HEK293 (cell line): Measurements from ENCODE around the gene TMEM164.

Experiments
- CTCF ChIA-PET: fragments of 350-600 bp; formaldehyde crosslinking; extraction: SDS; loops from one replicate; lab custom pipeline; 2021; ENCODE audit warnings: antibody characterized with exemption; lab: Yijun Ruan, JAX
- POLR2A ChIA-PET: fragments of 300-600 bp; formaldehyde crosslinking; extraction: SDS; loops from one replicate; lab custom pipeline; 2020; ENCODE audit warnings: antibody characterized with exemption, inconsistent platforms; lab: Yijun Ruan, JAX
- H3K27ac ChIP-seq: fragments of 200-500 bp; sonication (Bioruptor generic); 2 replicates; pipeline ENCODE4 v1.5.1; 2014; ENCODE audit warnings: low read depth, low read length, control low read depth, inconsistent platforms; ENCODE audit errors: extremely low read depth
- H3K36me3 ChIP-seq, 2 experiments: fragments of 200-500 bp in 1 of 2; sonication (Bioruptor generic) in 1 of 2; 1 replicate in 1 of 2; 2 replicates in 1 of 2; pipeline ENCODE4 v1.5.1; 2014 to 2017; ENCODE audit warnings: inconsistent platforms in 2 of 2, low read length in 2 of 2; ENCODE audit not compliant: control insufficient read depth in 2 of 2, insufficient read depth in 1 of 2
- H3K4me1 ChIP-seq: fragments of 200-500 bp; sonication (Bioruptor generic); 2 replicates; pipeline ENCODE4 v1.5.1; 2014; ENCODE audit warnings: mild to moderate bottlenecking, low read length, inconsistent platforms; ENCODE audit not compliant: control insufficient read depth, insufficient read depth
- H3K4me3 ChIP-seq: 2 replicates; pipeline ENCODE4 v1.5.1; 2011; ENCODE audit warnings: low read depth, mild to moderate bottlenecking, control low read depth, low read length, moderate library complexity
- H3K9me3 ChIP-seq: fragments of 200-500 bp; sonication (Bioruptor generic); 2 replicates; pipeline ENCODE4 v1.5.1; 2014; ENCODE audit warnings: low read depth, low read length, inconsistent platforms; ENCODE audit not compliant: control insufficient read depth, insufficient read depth
- EGR2 ChIP-seq: fragments of 450-650 bp; formaldehyde crosslinking; IDR thresholded peaks from 2 replicates; pipeline ENCODE4 v1.5.1; 2016; ENCODE audit warnings: low read depth, missing biosample characterization, missing genetic modification characterization
- GLIS1 ChIP-seq: fragments of 450-650 bp; formaldehyde crosslinking; IDR thresholded peaks from 2 replicates; pipeline ENCODE4 v1.5.1; 2016; ENCODE audit warnings: missing biosample characterization, missing genetic modification characterization
- OSR2 ChIP-seq: fragments of 450-650 bp; formaldehyde crosslinking; IDR thresholded peaks from 2 replicates; pipeline ENCODE4 v1.5.1; 2016; ENCODE audit warnings: missing biosample characterization, missing genetic modification characterization
- RBAK ChIP-seq: fragments of 450-650 bp; formaldehyde crosslinking; IDR thresholded peaks from 2 replicates; pipeline ENCODE4 v1.5.1; 2016; ENCODE audit warnings: missing biosample characterization, missing genetic modification characterization
- ZBTB7A ChIP-seq: fragments of 450-650 bp; formaldehyde crosslinking; IDR thresholded peaks from 2 replicates; pipeline ENCODE4 v1.5.1; 2016; ENCODE audit warnings: low read depth, missing biosample characterization, missing genetic modification characterization
- ZFHX2 ChIP-seq: fragments of 450-650 bp; formaldehyde crosslinking; conservative IDR thresholded peaks from 2 replicates; pipeline ENCODE4 v1.5.1; 2016; ENCODE audit warnings: missing biosample characterization, missing genetic modification characterization
- ZNF114 ChIP-seq: fragments of 450-650 bp; formaldehyde crosslinking; IDR thresholded peaks from 2 replicates; pipeline ENCODE4 v1.5.0; 2017; ENCODE audit warnings: missing biosample characterization, missing genetic modification characterization
- ZNF292 ChIP-seq: fragments of 450-650 bp; formaldehyde crosslinking; IDR thresholded peaks from 2 replicates; pipeline ENCODE4 v1.5.1; 2016; ENCODE audit warnings: low read depth, missing biosample characterization, missing genetic modification characterization, borderline replicate concordance
- ZNF311 ChIP-seq: fragments of 450-650 bp; formaldehyde crosslinking; IDR thresholded peaks from 2 replicates; pipeline ENCODE4 v1.5.1; 2017; ENCODE audit warnings: missing biosample characterization, missing genetic modification characterization, borderline replicate concordance
- ZNF549 ChIP-seq: fragments of 450-650 bp; IDR thresholded peaks from 2 replicates; pipeline ENCODE4 v1.5.1; 2018; ENCODE audit warnings: missing biosample characterization, missing genetic modification characterization, mild to moderate bottlenecking, inconsistent platforms, moderate library complexity
- ZNF585B ChIP-seq: fragments of 450-650 bp; formaldehyde crosslinking; IDR thresholded peaks from 2 replicates; pipeline ENCODE4 v1.5.1; 2016; ENCODE audit warnings: missing biosample characterization, missing genetic modification characterization
- ZNF626 ChIP-seq: fragments of 450-650 bp; sonication (Bioruptor Pico); formaldehyde crosslinking; IDR thresholded peaks from 2 replicates; pipeline ENCODE4 v1.5.1; 2018; ENCODE audit warnings: missing biosample characterization, missing genetic modification characterization, inconsistent platforms
- TF ChIP-seq, protein P1 (sequence below): fragments of 450-650 bp; formaldehyde crosslinking; IDR thresholded peaks from 2 replicates; pipeline ENCODE4 v1.5.1; 2016; ENCODE audit warnings: missing biosample characterization, missing genetic modification characterization
- TF ChIP-seq, protein P2 (sequence below): fragments of 450-650 bp; formaldehyde crosslinking; IDR thresholded peaks from 2 replicates; pipeline ENCODE4 v1.5.0; 2017; ENCODE audit warnings: missing biosample characterization, missing genetic modification characterization, borderline replicate concordance
- TF ChIP-seq, protein P3 (sequence below): fragments of 450-650 bp; formaldehyde crosslinking; IDR thresholded peaks from 2 replicates; pipeline ENCODE4 v1.5.1; 2016; ENCODE audit warnings: missing biosample characterization, missing genetic modification characterization, low read depth

TMEM164 gene

DNA sequence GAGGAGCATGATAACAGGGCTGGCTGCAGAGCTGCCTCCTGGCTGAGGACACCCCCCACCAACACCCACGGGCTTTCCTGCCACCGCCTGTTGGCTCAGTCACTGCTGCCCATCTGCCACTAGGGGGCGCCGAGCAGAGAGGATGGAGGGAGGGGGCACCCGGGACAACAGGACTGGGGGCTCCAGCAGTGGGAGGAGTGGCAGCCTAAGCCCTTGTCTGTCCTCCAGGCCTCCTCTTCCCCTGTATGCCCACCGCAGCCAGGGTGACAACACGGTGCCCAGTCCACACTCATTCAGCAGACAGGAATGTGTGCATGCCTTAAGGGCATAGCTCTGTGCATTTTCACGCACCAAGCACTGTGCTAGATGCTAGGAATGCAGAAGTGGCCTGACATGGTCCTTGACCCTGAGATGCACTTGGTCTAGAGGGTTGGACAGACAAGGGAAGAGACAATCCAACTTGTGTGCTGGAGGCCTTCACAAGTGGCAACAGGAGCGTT, 165.1 kb downstream of the TMEM164 start (continued):
- TF ChIP-seq, protein P1, sequence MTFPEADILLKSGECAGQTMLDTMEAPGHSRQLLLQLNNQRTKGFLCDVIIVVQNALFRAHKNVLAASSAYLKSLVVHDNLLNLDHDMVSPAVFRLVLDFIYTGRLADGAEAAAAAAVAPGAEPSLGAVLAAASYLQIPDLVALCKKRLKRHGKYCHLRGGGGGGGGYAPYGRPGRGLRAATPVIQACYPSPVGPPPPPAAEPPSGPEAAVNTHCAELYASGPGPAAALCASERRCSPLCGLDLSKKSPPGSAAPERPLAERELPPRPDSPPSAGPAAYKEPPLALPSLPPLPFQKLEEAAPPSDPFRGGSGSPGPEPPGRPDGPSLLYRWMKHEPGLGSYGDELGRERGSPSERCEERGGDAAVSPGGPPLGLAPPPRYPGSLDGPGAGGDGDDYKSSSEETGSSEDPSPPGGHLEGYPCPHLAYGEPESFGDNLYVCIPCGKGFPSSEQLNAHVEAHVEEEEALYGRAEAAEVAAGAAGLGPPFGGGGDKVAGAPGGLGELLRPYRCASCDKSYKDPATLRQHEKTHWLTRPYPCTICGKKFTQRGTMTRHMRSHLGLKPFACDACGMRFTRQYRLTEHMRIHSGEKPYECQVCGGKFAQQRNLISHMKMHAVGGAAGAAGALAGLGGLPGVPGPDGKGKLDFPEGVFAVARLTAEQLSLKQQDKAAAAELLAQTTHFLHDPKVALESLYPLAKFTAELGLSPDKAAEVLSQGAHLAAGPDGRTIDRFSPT (tag by site-specific recombination), result peak; percentile 22; the same call in 1 of the 2 replicates
- no peak for TF ChIP-seq ZNF626 (tag by site-specific recombination)
- TF ChIP-seq, all 188 proteins: peak for 9

DNA sequence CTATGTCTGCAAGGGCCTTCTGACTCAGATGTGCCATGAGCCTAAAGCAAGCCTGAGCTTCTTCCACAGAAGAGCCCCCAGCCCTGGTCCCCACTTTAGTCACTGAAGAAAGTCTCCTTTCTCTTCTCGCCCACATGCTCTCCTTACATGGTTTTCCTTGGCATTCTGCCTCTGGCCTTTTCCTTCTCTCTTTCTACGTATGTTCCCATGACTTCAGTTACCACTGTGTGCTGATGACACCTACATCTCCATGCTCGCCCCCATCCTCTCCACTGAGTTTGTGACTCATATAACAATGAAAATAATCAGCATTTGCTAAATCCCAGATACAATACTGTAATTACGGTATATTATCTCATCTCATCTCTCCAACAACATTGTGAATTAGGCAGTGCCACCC, 165.7 kb downstream of the TMEM164 start:
- Histone ChIP-seq H3K36me3 (no peaks in the 10 kb centered on the region), H3K4me3 (no peak overlapping the region), H3K9me3 (no peaks in the 10 kb centered on the region), H3K27ac (no peak overlapping the region), H3K4me1 (no peaks in the 10 kb centered on the region)
- ChIA-PET CTCF (interaction anchor here (0.5 to 20.8 kb wide), 16 partner anchors 11 to 749 kb away, joined by 3 to 576 read pairs (median 4); no protein-coding TSS in a partner anchor), POLR2A (no interaction called here)
- TF ChIP-seq RBAK, result no peak
- TF ChIP-seq, protein P2, sequence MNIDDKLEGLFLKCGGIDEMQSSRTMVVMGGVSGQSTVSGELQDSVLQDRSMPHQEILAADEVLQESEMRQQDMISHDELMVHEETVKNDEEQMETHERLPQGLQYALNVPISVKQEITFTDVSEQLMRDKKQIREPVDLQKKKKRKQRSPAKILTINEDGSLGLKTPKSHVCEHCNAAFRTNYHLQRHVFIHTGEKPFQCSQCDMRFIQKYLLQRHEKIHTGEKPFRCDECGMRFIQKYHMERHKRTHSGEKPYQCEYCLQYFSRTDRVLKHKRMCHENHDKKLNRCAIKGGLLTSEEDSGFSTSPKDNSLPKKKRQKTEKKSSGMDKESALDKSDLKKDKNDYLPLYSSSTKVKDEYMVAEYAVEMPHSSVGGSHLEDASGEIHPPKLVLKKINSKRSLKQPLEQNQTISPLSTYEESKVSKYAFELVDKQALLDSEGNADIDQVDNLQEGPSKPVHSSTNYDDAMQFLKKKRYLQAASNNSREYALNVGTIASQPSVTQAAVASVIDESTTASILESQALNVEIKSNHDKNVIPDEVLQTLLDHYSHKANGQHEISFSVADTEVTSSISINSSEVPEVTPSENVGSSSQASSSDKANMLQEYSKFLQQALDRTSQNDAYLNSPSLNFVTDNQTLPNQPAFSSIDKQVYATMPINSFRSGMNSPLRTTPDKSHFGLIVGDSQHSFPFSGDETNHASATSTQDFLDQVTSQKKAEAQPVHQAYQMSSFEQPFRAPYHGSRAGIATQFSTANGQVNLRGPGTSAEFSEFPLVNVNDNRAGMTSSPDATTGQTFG, result no peak
- TF ChIP-seq GLIS1 (tag by site-specific recombination), result no peak
- peak; percentile 51 for TF ChIP-seq ZFHX2 (tag by site-specific recombination)
- TF ChIP-seq EGR2 (tag by site-specific recombination), result peak; percentile 57; the same call in 1 of the 2 replicates
- TF ChIP-seq, protein P3, sequence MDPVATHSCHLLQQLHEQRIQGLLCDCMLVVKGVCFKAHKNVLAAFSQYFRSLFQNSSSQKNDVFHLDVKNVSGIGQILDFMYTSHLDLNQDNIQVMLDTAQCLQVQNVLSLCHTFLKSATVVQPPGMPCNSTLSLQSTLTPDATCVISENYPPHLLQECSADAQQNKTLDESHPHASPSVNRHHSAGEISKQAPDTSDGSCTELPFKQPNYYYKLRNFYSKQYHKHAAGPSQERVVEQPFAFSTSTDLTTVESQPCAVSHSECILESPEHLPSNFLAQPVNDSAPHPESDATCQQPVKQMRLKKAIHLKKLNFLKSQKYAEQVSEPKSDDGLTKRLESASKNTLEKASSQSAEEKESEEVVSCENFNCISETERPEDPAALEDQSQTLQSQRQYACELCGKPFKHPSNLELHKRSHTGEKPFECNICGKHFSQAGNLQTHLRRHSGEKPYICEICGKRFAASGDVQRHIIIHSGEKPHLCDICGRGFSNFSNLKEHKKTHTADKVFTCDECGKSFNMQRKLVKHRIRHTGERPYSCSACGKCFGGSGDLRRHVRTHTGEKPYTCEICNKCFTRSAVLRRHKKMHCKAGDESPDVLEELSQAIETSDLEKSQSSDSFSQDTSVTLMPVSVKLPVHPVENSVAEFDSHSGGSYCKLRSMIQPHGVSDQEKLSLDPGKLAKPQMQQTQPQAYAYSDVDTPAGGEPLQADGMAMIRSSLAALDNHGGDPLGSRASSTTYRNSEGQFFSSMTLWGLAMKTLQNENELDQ (tag by site-specific recombination), result no peak

DNA sequence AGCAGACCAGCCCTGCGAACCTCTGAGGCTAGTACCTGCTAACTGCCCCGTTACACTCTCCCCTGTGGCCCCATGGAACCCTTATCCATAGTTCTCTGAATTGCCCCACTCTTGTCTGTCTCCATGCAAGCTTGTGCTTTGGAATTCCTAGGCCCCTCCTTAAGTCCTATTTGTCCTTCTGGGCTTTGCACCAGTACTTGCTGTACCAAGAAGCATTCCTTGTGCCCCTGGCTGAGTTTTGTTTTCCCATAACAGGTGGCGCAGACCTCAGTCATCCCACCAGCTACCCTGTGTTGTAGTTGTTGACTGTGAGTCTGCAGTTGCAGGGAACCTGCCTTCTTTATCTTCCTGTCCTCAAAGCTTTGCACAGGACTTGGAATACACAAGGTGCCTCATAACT, 167.1 kb downstream of the TMEM164 start:
- no peaks in the 10 kb centered on the region for H3K36me3 ChIP-seq

DNA sequence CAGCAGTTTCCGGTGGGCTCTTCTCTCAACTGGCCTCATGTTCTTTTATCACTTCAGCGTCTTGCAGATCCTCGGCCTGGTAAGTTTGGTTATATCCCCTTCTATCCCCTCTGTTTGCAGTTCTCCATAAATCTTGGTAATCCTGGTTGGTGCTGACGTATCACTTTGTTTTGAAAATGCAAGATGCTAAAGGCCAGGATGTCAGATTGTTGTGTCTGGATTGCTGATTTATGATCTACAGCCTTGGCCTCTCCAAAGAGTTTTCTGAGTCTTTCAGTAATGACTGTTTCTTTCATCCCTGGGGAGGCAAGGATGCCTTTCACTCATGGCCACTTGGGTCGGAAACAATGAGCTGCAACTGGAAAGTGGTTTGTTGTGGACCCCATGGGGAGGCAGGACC, 168.5 kb downstream of the TMEM164 start:
- no peak overlapping the region for H3K27ac ChIP-seq
- no peaks in the 10 kb centered on the region for H3K9me3 ChIP-seq
- no peaks in the 10 kb centered on the region for H3K36me3 ChIP-seq
- ChIA-PET CTCF (interaction anchor here (0.6 to 20.8 kb wide), 4 partner anchors 13 to 240 kb away, joined by 3 to 576 read pairs (median 26); no protein-coding TSS in a partner anchor), POLR2A (no interaction called here)
- TF ChIP-seq ZBTB7A (no peak), OSR2 (tag by site-specific recombination) (no peak), ZNF114 (no peak)
- H3K4me1 ChIP-seq, result no peaks in the 10 kb centered on the region
- H3K4me3 ChIP-seq, result no peak overlapping the region

More for the DNA sequence above, 167.1 kb downstream of the TMEM164 start:
- Histone ChIP-seq H3K9me3 (no peaks in the 10 kb centered on the region), H3K4me1 (no peaks in the 10 kb centered on the region), H3K4me3 (no peak overlapping the region), H3K27ac (no peak overlapping the region)
- ChIA-PET POLR2A (interaction anchor here (0.5 kb wide), 1 partner anchor 22 kb away, joined by 3 read pairs; no protein-coding TSS in a partner anchor), CTCF (interaction anchor here (0.6 to 20.8 kb wide), 7 partner anchors 9 to 432 kb away, joined by 3 to 576 read pairs (median 4); no protein-coding TSS in a partner anchor)
- no peak for TF ChIP-seq ZNF585B
- TF ChIP-seq ZNF292 (tag by site-specific recombination), result no peak
- no peak for TF ChIP-seq ZNF549 (tag by site-specific recombination)
- no peak for TF ChIP-seq ZNF311 (tag by site-specific recombination)
